Left ventricle myocardium inferior (tissue), 1 donor: ENCODE results near the gene FBXO24. TPM values are rescaled to one million over a fixed set of nuclear protein-coding genes. Genes with fewer than 3 reads are reported as not detected.

Source experiments
- DNase-seq: peaks from one replicate; pipeline ENCODE4 v3.0.0-alpha.2; 2020
- H3K27ac ChIP-seq: fragments of 200-600 bp; replicated peaks from 2 replicates; pipeline ENCODE4 v1.8.0; 2021
- H3K27me3 ChIP-seq: fragments of 200-600 bp; 2 replicates; pipeline ENCODE4 v1.8.0; 2021; ENCODE audit warnings: low read depth
- H3K36me3 ChIP-seq: fragments of 200-600 bp; 2 replicates; pipeline ENCODE4 v1.8.0; 2021
- H3K4me1 ChIP-seq: fragments of 200-600 bp; 2 replicates; pipeline ENCODE4 v1.8.0; 2021
- H3K4me3 ChIP-seq: fragments of 200-600 bp; 2 replicates; pipeline ENCODE4 v1.8.0; 2021; ENCODE audit warnings: mild to moderate bottlenecking, moderate library complexity
- H3K9me3 ChIP-seq: fragments of 200-600 bp; replicated peaks from 2 replicates; pipeline ENCODE4 v1.8.0; 2021
- intact Hi-C: fragments of 100-400 bp; cut with micrococcal nuclease; formaldehyde crosslinking; loops from one replicate; pipeline ENCODE4 v1.11.0; 2022
- total RNA-seq: library from RNA; stranded (reverse); fragmentation: NEBNext Ultra II Directional; extraction: Animal tissue kit (Norgen Biotek cat#: 25700); gene quantifications from one replicate; pipeline ENCODE4 v1.2.1, GENCODE V29; 2021
- TF ChIP-seq, protein P1 (sequence below): fragments of 200-600 bp; IDR thresholded peaks from 2 replicates; pipeline ENCODE4 v1.8.0; 2021; ENCODE audit warnings: antibody characterized with exemption, mild to moderate bottlenecking, borderline replicate concordance
- donor health status: DM: no; HTN: yes; CAD: no; lungs with severe emphysema.

FBXO24 gene
- total RNA-seq, 1 donor from 2014 or later: 0.25 TPM

DNA sequence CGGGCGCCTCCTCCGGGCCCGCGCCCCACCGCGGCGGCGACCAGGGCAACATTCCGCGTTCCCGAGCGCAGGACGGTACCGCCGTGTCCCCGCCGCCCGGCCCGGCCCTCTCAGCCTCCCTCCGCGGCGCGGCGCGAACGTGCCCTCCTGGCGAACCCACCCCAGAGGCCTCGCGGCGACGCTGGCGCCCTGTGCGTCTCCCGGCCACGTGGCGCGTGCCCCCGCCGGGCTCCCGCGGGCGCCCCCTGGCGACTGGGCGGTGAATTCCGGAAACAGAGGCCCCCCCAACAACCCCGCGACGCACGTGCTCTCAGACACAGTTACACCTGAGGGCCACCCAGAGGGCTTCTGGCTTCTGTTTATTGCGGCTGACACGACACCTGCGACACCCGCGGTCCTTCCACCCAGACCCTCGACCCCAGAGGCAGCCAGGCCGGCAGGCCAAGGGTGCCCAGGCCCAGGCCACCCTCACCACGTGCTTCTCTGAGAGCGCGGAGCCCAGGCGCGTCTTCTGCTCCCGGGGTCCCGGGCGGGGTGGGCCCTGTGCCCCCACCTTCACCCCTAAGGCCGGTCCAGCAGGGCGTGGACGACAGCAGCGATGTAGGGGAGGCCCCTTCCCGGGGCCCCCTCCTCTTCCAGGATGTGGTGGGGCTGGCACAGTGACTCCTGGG is 12.3 kb upstream of the FBXO24 start, which contains the start of gene SAP25:
Gene SAP25 (minus strand): TSS at position 210 of the 671 bp plus-strand sequence. CDS start 158 bp downstream, at position 52.
- H3K4me1 ChIP-seq: peaks cover 18% of the 10 kb centered on the region
- TF ChIP-seq, protein P1, sequence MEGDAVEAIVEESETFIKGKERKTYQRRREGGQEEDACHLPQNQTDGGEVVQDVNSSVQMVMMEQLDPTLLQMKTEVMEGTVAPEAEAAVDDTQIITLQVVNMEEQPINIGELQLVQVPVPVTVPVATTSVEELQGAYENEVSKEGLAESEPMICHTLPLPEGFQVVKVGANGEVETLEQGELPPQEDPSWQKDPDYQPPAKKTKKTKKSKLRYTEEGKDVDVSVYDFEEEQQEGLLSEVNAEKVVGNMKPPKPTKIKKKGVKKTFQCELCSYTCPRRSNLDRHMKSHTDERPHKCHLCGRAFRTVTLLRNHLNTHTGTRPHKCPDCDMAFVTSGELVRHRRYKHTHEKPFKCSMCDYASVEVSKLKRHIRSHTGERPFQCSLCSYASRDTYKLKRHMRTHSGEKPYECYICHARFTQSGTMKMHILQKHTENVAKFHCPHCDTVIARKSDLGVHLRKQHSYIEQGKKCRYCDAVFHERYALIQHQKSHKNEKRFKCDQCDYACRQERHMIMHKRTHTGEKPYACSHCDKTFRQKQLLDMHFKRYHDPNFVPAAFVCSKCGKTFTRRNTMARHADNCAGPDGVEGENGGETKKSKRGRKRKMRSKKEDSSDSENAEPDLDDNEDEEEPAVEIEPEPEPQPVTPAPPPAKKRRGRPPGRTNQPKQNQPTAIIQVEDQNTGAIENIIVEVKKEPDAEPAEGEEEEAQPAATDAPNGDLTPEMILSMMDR: no peak
- DNase-seq: no peak
- H3K27me3 ChIP-seq: no peaks in the 10 kb centered on the region
- H3K4me3 ChIP-seq: no peak within 1 kb of the TSS
- no peak within 1 kb of the TSS for H3K27ac ChIP-seq
- no peaks in the 10 kb centered on the region for H3K9me3 ChIP-seq
- intact Hi-C loops: no loop called here
- H3K36me3 ChIP-seq: peaks cover 52% of the 10 kb centered on the region

DNA sequence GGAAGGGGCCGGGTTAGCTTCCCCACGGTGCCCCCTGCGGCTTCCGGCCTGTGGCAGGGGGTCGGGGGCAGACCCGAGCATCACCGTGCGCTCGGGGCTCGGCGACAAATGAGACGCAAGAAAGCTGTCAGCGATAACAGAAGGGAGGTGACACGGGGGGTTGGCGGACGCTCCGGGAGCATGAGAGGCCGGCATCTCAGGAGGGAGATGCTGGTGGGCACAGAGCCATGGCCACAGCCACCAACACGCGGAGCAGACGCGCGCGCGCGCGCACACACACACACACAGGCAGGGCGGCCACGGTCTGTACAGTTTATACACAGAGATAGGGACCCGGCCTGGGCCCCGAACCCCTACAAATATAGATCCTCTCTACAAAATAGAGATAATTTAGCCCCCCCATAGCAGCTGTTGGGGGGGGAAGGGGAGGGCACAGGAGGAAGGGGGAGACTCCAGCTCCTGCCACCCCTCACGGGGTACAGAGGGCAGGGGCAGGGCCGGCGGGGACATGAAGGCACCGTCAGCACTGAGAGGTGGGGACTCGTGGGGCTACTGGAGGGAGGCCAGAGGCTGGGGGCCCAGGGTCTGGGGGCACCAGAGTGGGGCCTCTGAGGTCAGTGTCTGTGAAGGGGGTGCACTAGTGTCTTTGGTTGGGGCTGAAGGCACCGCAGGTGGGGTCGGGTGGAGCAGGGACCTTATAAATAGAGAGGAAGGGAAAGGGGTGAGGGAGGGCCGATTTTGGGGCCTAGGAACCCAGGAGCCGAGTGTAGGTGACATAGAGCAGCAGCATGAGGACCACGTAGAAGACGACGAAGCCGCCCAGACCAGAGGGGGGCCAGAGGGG is 11.5 kb upstream of the FBXO24 start:
- no peak overlapping the region for H3K27ac ChIP-seq
- peaks cover 58% of the 10 kb centered on the region for H3K36me3 ChIP-seq
- no peak for DNase-seq
- TF ChIP-seq, protein P1: no peak
- H3K4me1 ChIP-seq: peaks cover 10% of the 10 kb centered on the region
- intact Hi-C loops: no loop called here
- no peaks in the 10 kb centered on the region for H3K9me3 ChIP-seq
- H3K27me3 ChIP-seq: no peaks in the 10 kb centered on the region
- no peak overlapping the region for H3K4me3 ChIP-seq

DNA sequence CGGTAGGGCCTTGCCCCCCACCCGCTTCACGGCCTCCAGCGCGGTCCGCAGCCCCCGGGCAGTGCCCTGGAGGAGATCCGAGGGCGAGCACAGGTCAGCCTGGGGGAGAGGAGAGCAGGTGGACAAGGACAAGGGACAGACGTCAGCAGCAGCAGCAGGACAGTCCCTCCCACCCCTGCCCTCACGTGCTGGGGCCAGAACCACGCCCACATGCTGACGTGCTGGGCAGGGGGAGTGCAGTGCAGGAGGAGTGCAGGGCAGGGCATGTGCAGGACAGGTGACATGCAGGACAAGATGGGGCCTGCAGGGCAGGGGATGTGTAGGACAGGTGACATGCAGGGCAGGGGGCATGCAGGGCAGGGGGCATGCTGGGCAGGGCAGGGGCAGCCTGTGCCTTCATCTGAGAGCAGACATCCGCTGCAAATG is 10.9 kb upstream of the FBXO24 start:
- Histone ChIP-seq H3K4me1 (peaks cover 4% of the 10 kb centered on the region), H3K27me3 (no peaks in the 10 kb centered on the region), H3K27ac (no peak overlapping the region), H3K4me3 (no peak overlapping the region), H3K36me3 (peaks cover 64% of the 10 kb centered on the region), H3K9me3 (no peaks in the 10 kb centered on the region)
- intact Hi-C loops: no loop called here
- no peak for DNase-seq
- TF ChIP-seq, protein P1: no peak

DNA sequence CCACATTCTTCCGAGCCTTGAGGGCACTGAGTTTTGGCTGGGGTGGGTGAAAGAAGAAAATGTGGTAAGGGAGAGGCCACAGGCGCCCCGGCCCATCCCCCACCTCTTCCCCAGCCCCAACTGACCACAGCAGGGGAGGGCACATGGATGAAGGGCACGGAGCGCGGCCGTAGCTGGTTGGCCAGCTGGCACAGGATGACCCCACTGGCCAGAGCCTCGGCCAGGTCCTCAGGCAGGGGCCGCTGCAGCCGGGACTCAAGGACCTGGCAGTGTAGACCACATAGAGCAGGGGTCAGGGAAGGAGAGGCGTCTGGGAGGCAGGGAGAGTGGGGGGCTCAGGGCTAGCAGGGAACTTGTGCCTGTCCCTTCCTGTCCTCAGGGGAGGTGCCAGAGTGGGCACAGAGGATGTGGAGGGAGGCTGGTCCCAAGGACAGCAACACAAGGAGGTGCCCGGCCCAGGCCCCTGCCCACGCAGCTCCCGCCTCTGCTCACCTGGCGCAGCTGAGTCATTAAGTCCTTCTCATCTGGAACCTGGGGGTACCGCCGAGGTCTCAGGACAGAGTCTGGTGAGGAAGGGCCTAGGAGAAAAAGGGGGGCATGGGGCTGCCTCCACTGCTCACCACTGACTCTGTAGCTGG is 10.3 kb upstream of the FBXO24 start:
- Histone ChIP-seq H3K9me3 (no peaks in the 10 kb centered on the region), H3K27me3 (no peaks in the 10 kb centered on the region), H3K4me1 (no peaks in the 10 kb centered on the region), H3K36me3 (peaks cover 69% of the 10 kb centered on the region), H3K4me3 (no peak overlapping the region), H3K27ac (no peak overlapping the region)
- DNase-seq: no peak
- intact Hi-C loops: no loop called here
- TF ChIP-seq, protein P1: no peak

DNA sequence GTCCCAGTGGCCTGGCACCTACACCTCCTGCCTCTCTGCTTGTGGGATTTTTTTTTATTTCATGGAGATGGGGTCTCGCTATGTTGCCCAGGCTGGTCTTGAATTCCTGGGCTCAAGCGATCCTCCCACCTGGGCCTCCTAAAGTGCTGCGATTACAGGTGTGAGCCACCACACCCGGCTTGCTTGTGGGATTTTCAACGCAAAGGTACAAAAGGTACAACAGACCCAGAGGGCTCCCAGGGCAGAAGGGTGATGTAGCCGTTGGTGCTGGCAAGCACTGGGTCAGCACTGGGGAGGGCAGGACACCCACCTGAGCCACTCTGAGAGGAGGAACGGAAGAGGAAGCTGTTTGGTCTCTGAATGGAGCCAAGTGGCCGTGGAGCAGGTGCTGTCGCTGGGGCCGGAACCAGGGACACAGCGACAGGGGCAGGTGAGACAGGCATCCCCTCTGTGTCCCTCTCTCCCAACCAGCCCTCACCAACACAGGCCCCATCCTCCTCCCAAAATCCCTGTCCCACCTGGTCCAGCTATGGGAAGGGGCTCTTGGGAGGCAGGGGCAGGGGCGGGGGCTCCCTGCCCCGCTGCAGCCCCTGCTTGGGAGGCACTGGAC is 9.6 kb upstream of the FBXO24 start:
- TF ChIP-seq, protein P1: no peak

More for the DNA sequence above, 9.6 kb upstream of the FBXO24 start:
- H3K4me1 ChIP-seq: peaks cover under 1% of the 10 kb centered on the region
- H3K27me3 ChIP-seq: no peaks in the 10 kb centered on the region
- no peak overlapping the region for H3K27ac ChIP-seq
- peaks cover 75% of the 10 kb centered on the region for H3K36me3 ChIP-seq
- intact Hi-C loops: no loop called here
- H3K9me3 ChIP-seq: no peaks in the 10 kb centered on the region
- DNase-seq: no peak
- H3K4me3 ChIP-seq: no peak overlapping the region
